ENCODE results near the gene CDC42. TPM values are rescaled to one million over a fixed set of nuclear protein-coding genes. Genes with fewer than 3 reads are reported as not detected.

Gene CDC42
- total and polyA plus RNA-seq, 9 of the 15 experiments (the other 6 are each of a cell fraction or from before 2014, with no cell fraction given) = 186 to 398 (median 325) TPM

- TF ChIP-seq TOE1 (IDR thresholded peaks at IDR 0.05; ENCODE audit: borderline replicate concordance) = 0 out of 2 replicates have a peak, but pooled peaks have one; percentile 33
- no peak for TF ChIP-seq TOE1 (CRISPR knock-in tag; IDR thresholded peaks at IDR 0.05; ENCODE audit: borderline replicate concordance, low read depth)
- 0 out of 2 replicates have a peak, but pooled peaks have one; percentile 33 for TF ChIP-seq ZNF175 (CRISPR knock-in tag; IDR thresholded peaks at IDR 0.05; ENCODE audit: low read depth)
- TF ChIP-seq RFX1 (IDR thresholded peaks at IDR 0.05) = no peak
- TF ChIP-seq NFYB (IDR thresholded peaks at IDR 0.05; ENCODE audit: extremely low read depth, insufficient read length) = peak; percentile 20
- peak; percentile 55; the same call in 1 of the 2 replicates for TF ChIP-seq RNF2 (IDR thresholded peaks at IDR 0.05)
- peak in 1 of 2 experiments; percentile 81; a peak in 1 of 4 replicates for TF ChIP-seq SRF (CRISPR knock-in tag; IDR thresholded peaks at IDR 0.05)
- peak; percentile 29; the same call in 1 of the 2 replicates for TF ChIP-seq ZBTB7A (IDR thresholded peaks at IDR 0.05; ENCODE audit: borderline replicate concordance, control insufficient read depth, low read depth, low read length)
- 0 out of 2 replicates have a peak, but pooled peaks have one; percentile 10 for TF ChIP-seq KLF13 (tag; IDR thresholded peaks at IDR 0.05; ENCODE audit: borderline replicate concordance, low read depth)
- TF ChIP-seq ZNF79 (CRISPR knock-in tag; IDR thresholded peaks at IDR 0.05; ENCODE audit: low read depth) = no peak
- peak; percentile 64 for TF ChIP-seq DPF2 (IDR thresholded peaks at IDR 0.05)
- TF ChIP-seq ATF3 (IDR thresholded peaks at IDR 0.05) = peak; percentile 71
- no peak for TF ChIP-seq ATF3 (CRISPR knock-in tag; conservative IDR thresholded peaks at IDR 0.05)
- no peak for TF ChIP-seq ZZZ3 (IDR thresholded peaks at IDR 0.05)
- TF ChIP-seq MIER1 (IDR thresholded peaks at IDR 0.05; ENCODE audit: low read depth) = no peak
- TF ChIP-seq JUND (IDR thresholded peaks at IDR 0.05; ENCODE audit: borderline replicate concordance, low read depth, low read length) = peak; percentile 73; the same call in 1 of the 2 replicates
- peak; percentile 71; the same call in 1 of the 3 replicates for TF ChIP-seq JUND (tag; IDR thresholded peaks at IDR 0.05; ENCODE audit: borderline replicate concordance, low read depth, low read length)
- TF ChIP-seq FOXJ2 (tag; IDR thresholded peaks at IDR 0.05) = no peak
- TF ChIP-seq ZNF232 (CRISPR knock-in tag; IDR thresholded peaks at IDR 0.05) = no peak
Measured at GRCh38 chr1:22121421-22121911, 69.0 kb downstream of the CDC42 start (continued).
